ENCODE results near the gene TMEM229B. TPM values are rescaled to one million over a fixed set of nuclear protein-coding genes. Genes with fewer than 3 reads are reported as not detected.
A peak's percentile ranks its signal among the peaks of the same experiment; 100 is the strongest.

The TMEM229B gene
- total RNA-seq, 1 experiment from 2014 or later: 0.71 TPM

GRCh38 chr14:67514650-67515385, 26.3 kb upstream of the TMEM229B start:
- DNase-seq (ENCODE audit: low read depth, low spot score) (no peak), ATAC-seq (peak; percentile 77)
- H3K36me3 ChIP-seq (ENCODE audit: control insufficient read depth in 1 of 2, insufficient read depth in 2 of 2, low read length in 2 of 2): no peaks in the 10 kb centered on the region
- peak overlapping the region; percentile 60 to 70 for H3K4me3 ChIP-seq (replicated peaks in 1 of 2; ENCODE audit: low read depth in 1 of 2, low read length in 2 of 2)
- intact Hi-C loops (cut with micrococcal nuclease): no loop called here
- no peak for TF ChIP-seq CTCF (IDR thresholded peaks at IDR 0.05 in 2 of 3, conservative IDR thresholded peaks at IDR 0.05 in 1 of 3; ENCODE audit: borderline replicate concordance in 1 of 3, insufficient read depth in 1 of 3, low read depth in 2 of 3, low read length in 2 of 3)
- TF ChIP-seq SP1 (IDR thresholded peaks at IDR 0.05; ENCODE audit: low read depth): no peak
- TF ChIP-seq ZFX (IDR thresholded peaks at IDR 0.05): no peak
- no peak for TF ChIP-seq ATF3 (IDR thresholded peaks at IDR 0.05)
- no peak for TF ChIP-seq REST (IDR thresholded peaks at IDR 0.05; ENCODE audit: low read depth)
- no peak for TF ChIP-seq JUND (IDR thresholded peaks at IDR 0.05)
- no peak for TF ChIP-seq ZBTB33 (IDR thresholded peaks at IDR 0.05; ENCODE audit: extremely low read depth, insufficient replicate concordance, low read length)
- no peak for TF ChIP-seq TCF7L2 (IDR thresholded peaks at IDR 0.05; ENCODE audit: borderline replicate concordance, extremely low read depth, insufficient read depth, insufficient read length)
- TF ChIP-seq MAX (IDR thresholded peaks at IDR 0.05): no peak
- TF ChIP-seq POLR2AphosphoS5 (IDR thresholded peaks at IDR 0.05; ENCODE audit: low read depth, low read length): no peak
- POLR2A ChIA-PET: no interaction called here
- H2AFZ ChIP-seq (ENCODE audit: low read depth, low read length, poor library complexity, severe bottlenecking): no peak overlapping the region
- H3K4me1 ChIP-seq (ENCODE audit: control insufficient read depth in 1 of 2, insufficient read depth in 2 of 2, low read length in 2 of 2): peaks cover 2 to 22% of the 10 kb centered on the region in 2 experiments; a peak in 2 of 4 replicates
- RAD21 ChIA-PET (ENCODE audit: low non-redundant PET in 1 of 2, low total read pairs in 2 of 2, uncharacterized antibody in 2 of 2, unreplicated experiment in 2 of 2): no interaction called here
- CTCF ChIA-PET: interaction anchor here (2.8 kb wide), 1 partner anchor 12 kb away, joined by 20 read pairs; no protein-coding TSS in a partner anchor
- H3K27ac ChIP-seq (ENCODE audit: low read depth, low read length): no peak overlapping the region; the same call in 1 of the 2 replicates
- BruUV-seq (replicated peaks): no TSS peak
- no peaks in the 10 kb centered on the region for H3K27me3 ChIP-seq (ENCODE audit: insufficient read depth, low read length)
- no peaks in the 10 kb centered on the region for H3K9me2 ChIP-seq (ENCODE audit: insufficient read depth)
- peak overlapping the region; percentile 94 for H3K4me2 ChIP-seq (ENCODE audit: low read length)
- H4K20me1 ChIP-seq (ENCODE audit: insufficient read depth): no peaks in the 10 kb centered on the region
- no peaks in the 10 kb centered on the region for H3K9me3 ChIP-seq (ENCODE audit: control insufficient read depth in 1 of 2, insufficient read depth in 1 of 2, low read depth in 1 of 2, low read length in 2 of 2)
- H3K79me2 ChIP-seq (ENCODE audit: insufficient read depth, low read length): no peaks in the 10 kb centered on the region
- peak overlapping the region; percentile 45 for H3K9ac ChIP-seq (ENCODE audit: low read length)

Data from HCT116 (cell line).